HG02938 (cell line): ENCODE results near the gene PROSER2.
"Not testable (repeated sequence)": the region's sequence is repeated elsewhere in the genome, so short reads cannot be mapped to it uniquely, and the experiment has no call there.

Source experiments
- ATAC-seq: cut with Tn5 transposase; IDR thresholded peaks from one replicate; pipeline ENCODE4 v1.9.1; 2021; ENCODE audit warnings: mild to moderate bottlenecking, moderate library complexity; ENCODE audit not compliant: unreplicated experiment

The PROSER2 gene

GRCh38 chr10:11882646-11883375 lies 59.7 kb downstream of the PROSER2 start:
- ATAC-seq: no peak

- ATAC-seq: no peak
These were observed 61.7 kb downstream of the PROSER2 start for GRCh38 chr10:11884706-11885423.

- no peak for ATAC-seq
These were observed 62.4 kb downstream of the PROSER2 start for GRCh38 chr10:11885437-11886137.

GRCh38 chr10:11886138-11886474 lies 63.0 kb downstream of the PROSER2 start:
- ATAC-seq: no peak

GRCh38 chr10:11886851-11887250 lies 63.7 kb downstream of the PROSER2 start:
- ATAC-seq: no peak

GRCh38 chr10:11887381-11888227 lies 64.4 kb downstream of the PROSER2 start:
- ATAC-seq: no peak

DNA sequence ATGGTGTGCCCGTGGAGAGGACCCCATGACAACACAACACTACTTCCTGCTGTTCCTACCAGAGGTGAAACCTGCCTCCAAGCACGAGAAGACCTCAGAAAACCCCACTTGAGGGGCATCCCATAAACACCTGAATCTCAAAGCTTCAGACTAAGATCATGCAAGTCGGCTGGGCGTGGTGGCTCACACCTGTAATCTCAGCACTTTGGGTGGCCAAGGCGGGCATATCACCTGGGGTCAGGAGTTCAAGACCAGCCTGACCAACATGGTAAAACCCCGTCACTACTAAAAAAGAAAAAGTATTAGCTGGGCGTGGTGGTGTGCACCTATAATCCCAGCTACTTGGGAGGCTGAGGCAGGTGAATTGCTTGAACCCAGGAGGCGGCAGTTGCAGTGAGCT lies 66.1 kb downstream of the PROSER2 start:
- ATAC-seq: not testable (repeated sequence)

GRCh38 chr10:11891776-11892486 lies 68.8 kb downstream of the PROSER2 start:
- no peak for ATAC-seq

GRCh38 chr10:11893749-11894278 lies 70.7 kb downstream of the PROSER2 start:
- ATAC-seq: no peak

DNA sequence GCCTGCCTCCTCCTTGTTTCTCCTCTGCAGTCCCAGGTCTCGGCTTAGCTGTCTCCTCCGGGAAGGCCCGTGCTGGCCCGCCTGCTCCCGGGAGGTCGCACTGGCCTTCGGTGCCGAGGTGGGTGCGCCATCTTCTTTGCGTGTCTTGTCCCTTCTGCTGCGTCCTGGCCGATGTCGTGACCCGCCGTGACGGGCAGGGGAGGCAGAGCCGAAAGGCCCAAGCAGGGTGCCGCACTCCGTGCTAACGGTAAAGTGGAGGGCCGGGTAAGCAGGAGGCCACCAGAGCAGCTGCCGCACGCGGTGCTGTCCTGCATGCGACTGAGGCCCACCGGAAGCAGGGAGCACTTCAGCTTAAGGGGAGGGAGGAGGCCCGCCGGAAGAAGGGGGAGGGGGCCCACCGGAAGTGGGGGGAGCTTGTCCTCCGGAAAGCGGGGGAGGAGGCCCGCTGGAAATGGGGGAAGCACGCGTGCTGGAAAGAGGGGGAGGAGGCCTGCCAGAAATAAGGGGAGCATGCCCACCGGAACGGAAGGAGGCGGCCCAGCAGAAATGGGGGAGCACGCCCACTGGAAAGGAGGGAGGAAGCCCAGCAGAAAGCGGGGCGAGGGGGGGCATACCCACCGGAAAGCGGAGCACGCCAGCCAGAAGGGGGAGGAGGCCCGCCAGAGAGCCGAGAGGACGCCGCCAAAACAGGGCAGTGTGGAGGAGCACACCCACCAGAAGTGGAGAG lies 71.4 kb downstream of the PROSER2 start:
- ATAC-seq: no peak

DNA sequence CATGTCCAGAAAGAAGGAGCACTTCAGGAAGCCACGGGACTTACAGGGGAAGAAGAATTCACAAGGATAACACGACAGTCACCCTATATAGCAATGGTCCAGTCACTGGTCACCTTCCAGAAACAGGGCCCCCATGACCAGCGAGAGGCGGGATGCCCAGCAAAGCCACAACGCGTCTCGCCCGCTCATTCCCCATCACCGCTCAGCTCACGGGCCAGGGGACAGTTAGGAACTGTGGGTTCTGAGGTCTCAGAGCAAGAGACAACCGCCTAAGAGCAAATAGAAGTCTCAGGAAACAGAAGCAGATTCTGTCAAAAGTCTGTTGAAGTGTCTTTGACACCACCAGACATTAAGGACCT lies 71.9 kb downstream of the PROSER2 start:
- no peak for ATAC-seq

DNA sequence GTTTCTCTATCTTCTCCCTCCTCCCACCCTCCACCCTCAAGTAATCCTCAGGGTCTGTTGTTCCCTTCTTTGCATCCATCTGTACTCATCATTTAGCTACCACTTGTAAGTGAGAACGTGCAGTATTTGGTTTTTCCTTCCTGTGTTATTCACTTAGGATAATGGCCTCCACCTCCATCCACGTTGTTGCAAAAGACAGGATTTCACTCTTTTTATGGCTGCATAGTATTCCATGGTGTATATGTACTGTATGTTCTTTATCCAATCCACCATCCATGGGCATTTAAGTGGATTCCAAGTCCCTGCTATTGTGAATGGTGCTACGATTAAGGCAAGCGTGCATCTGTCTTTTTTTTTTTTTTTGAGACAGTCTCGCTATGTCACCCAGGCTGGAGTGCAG lies 72.4 kb downstream of the PROSER2 start:
- no peak for ATAC-seq

DNA sequence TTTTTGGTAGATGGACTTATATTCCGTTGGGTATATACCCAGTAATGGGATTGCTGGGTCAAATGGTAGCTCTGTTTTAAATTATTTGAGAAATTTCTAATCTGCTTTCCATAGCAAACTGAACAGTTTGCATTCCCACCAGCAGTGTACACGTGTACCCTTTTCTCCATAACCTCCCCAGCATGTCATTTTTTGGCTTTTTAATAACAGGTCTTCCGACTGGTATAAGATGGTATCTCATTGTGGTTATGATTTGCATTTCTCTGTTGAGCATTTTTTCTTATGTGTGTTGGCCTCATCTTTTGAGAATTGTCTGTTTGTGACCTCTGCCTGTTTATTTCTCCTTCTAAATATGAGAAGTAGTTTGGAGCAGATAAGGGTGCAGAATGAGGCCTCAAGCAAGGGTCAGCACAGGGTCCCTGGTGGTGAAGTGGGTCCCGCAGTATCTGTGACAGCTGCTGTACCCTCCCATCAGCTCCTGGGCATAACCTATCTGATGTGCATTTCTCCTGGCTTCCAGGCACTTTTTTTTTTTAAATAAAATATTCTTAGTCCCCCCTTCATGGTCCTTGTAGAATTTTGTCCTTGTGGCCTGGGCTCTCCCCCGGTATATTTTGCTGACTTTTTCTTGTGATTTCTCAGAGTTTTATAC lies 73.5 kb downstream of the PROSER2 start:
- no peak for ATAC-seq

DNA sequence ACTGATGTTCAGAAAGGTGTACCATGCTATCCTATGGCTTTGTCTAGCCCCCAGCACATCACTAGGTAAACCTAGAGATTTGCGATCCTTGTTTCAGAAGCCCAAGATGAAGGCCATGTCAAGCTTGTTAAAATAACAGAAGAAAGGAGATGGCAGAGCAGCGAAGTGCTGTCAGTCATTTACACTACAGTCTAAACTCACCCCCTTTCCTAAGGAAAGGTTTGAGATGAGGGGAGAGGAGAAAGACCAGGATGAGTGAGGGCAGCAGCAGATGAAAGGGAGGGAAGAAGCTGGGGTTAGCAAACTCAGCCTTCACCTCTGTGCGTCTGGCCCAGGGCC lies 74.8 kb downstream of the PROSER2 start:
- no peak for ATAC-seq

- ATAC-seq: no peak
These were observed 75.4 kb downstream of the PROSER2 start for GRCh38 chr10:11898372-11899066.

GRCh38 chr10:11899067-11899876 lies 76.1 kb downstream of the PROSER2 start:
- ATAC-seq: no peak

DNA sequence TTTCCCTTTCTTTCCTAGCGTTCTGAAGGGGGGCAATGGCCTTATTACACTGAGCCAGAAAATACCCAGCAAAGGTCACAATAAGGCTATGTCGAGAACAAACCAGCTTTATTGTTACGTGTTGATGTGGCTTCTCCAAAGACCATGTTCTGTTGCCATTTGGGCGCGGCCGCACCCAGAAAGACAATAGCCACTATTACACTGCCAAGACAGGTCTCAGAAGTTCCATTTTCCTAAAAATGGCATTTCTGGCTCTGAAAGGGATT lies 77.8 kb downstream of the PROSER2 start:
- ATAC-seq: no peak

- ATAC-seq: no peak
These were observed 78.3 kb downstream of the PROSER2 start for GRCh38 chr10:11901454-11901832.
